GM19240 (cell line): ENCODE measurements around the gene SBK2.

ENCODE experiments used
- DNase-seq: peaks from one replicate; pipeline ENCODE4 v3.0.0; 2011; ENCODE audit warnings: low spot score; ENCODE audit not compliant: insufficient read length

The SBK2 gene

DNA sequence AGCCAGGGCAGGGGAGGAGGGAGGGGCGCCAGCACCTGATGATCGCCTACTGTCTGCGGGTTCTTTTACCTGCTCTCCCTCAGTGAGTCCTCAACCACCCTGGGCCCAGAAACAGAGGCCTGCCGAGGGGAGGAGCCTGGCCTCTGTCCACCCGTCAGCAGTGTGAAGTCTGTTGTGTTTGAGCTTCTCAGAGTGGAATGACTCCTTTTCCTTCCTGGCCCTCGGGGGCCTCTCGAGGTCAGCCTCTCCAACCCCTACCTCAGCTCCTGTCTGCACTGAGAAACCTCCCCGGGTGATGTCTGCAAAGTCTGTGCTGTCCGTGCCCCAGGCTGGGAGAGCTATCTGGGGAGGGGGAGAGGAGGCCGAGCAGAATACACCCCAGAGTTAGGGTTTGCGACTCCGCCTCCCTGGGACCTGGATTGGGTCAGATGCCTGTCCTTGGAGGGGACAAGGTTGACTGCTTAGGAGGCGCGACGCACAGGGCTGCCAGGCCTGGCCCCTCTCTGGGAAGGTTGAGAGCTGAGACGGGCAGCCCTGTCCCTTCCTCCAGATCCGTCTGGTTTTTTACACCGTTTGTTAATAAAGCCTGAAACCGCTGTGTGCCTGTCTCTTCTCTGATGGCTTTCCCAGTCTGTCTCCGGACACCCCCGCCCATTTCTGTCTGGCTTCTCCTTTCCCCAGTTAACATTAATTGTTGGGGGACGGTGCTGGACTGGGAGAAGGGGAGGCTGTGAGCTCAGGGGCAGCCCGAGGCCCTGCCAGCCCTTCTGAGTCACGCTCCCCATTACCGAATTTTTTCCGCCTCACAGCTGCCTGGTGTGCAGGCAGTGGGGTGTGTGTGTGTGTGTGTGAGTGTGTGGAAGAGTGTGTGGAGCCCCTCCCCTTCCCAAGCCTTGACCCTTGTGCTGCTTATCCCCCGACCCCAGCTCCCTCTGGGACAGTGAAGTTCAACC lies 49.7 kb downstream of the SBK2 start:
- no peak for DNase-seq

DNA sequence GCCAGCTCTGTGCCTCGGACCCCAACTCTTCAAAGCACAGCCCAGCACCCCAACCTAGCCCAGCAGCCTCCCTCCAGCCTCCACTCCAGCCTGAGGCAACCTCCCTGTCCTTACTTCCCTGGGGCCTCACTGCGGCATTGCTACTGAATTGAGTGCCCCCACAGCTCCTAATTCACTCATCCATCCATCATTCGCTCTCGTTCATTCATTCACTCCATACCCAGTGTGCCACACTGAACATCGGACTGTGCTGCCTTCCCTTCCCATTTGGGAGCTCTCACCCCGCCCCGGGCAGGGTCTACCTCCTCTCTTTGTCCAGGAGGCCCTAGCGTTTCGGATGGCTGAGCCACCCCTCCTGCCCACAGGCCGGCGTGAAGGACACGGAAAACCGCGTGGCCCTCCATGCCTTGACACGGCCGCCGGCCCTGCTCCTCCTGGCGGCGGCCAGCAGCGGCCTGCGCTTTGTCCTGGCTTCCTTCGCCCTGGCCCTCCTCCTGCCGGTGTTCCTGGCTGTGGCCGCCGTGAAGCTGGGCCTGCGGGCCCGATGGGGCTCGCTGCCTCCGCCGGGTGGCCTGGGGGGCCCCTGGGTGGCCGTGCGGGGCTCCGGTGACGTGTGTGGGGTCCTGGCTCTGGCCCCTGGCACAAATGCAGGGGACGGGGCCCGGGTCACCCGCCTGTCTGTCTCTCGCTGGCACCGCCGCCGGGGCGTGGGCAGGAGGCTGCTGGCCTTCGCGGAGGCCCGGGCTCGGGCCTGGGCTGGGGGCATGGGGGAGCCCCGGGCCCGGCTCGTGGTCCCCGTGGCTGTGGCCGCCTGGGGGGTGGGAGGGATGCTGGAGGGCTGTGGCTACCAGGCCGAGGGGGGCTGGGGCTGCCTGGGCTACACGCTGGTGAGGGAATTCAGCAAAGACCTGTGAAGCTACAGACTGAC lies 50.6 kb downstream of the SBK2 start:
- DNase-seq, result no peak

DNA sequence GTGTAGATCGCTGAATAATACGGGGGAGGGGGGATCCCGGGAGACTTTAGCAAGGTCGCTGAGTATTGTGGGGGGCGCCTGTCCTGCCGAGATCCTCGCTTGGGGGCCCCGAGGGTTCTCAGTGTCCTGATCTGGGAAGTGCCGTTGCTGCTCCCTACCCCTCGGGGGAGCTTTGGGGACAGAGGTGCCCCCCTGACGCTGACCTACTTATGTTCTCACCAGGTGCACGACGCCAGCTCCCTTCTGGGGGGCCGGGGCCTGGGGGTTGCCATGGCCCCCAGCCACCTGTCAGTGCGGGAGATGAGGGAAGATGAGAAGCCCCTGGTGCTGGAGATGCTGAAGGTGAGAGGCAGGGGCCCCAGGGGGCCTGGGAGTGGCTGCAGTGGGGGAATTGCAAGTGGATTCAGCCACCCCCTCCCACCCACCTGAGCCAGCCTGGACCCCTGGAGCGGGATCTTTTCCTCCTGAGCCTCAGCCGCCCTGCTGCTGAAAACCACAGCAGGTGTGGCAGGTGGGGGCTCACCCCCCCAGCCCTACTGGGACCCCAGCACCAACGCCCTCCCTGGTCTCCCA lies 51.4 kb downstream of the SBK2 start:
- DNase-seq, result no peak

DNA sequence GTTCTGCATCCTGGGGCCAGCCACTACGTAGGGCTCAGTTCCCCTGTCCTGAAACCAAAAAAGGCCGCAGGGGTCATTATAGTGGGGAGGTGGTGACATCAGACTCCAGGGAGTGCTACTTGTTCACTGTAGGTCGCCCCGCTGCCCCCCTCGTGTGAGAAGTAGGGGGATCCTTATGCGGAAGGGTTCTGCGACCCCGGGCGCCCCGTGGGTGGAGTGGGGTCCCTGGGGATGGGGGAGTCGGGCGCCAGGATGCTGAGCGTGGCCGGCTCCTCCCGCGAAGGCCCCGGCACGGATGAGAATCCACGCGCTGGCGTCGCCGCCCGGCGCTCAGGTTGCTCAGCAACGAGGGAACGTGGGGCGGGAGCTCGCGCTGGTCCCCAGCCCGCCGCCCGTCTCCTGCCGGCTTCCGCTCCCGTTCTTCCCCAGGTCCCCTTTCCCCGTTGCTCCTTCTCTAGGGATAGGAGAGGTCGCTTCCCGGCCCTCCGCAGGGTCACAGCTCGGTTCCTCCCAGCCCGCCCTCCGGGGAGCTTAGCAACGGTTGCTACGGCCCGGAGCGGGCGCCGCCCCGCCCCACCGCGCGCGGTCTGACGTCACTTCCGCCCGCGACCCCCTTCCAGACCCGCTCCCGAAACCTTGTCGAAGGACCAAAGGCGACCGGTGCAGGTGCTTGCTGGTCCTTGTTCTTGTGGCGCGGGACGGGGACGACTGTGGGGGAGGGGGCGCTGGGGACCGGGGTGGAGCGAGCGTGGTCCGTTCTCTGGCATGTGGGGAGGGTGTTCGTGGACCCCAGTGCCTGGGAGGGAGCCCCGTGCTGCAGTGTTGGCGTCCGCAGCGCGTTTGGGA lies 52.1 kb downstream of the SBK2 start, which contains the start of gene NAT14:
TSS of gene NAT14 (plus strand) at position 596 of the 846 bp plus-strand sequence. CDS start 521 bp downstream, outside the sequence.
- DNase-seq, result peak; percentile 96

DNA sequence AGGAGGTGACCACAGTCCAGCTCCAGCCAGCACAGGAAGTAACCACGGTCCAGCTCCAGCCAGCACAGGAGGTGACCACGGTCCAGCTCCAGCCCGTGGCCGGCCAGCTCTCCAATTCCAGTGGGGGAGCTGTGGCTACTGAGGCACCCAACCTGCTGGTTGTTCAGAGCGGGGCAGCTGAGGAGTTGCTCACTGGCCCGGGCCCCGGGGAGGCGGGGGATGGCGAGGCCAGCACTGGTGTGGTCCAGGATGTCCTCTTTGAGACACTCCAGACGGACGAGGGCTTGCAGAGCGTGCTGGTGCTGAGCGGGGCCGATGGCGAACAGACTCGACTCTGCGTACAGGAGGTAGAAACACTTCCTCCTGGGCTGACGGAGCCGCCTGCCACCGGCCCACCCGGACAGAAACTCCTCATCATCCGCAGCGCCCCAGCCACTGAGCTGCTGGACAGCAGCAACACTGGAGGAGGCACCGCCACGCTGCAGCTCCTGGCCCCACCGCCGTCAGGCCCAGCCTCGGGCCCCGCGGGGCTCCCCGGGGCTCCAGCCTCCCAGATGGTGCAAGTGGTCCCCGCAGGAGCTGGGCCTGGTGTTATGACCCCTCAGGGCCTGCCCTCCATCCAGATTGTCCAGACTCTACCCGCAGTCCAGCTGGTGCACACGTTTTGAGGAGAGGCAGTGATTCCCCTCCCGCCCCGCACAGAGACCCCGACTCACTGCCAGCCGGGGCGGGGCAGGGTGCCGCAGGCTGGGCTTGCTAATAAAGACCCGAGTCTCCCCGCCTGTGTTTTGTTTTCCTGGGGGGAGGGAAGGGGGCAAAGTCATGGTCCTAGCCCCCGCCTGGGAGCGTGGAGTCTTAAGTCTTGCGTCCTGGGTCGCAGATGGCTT lies 53.0 kb downstream of the SBK2 start:
- no peak for DNase-seq

DNA sequence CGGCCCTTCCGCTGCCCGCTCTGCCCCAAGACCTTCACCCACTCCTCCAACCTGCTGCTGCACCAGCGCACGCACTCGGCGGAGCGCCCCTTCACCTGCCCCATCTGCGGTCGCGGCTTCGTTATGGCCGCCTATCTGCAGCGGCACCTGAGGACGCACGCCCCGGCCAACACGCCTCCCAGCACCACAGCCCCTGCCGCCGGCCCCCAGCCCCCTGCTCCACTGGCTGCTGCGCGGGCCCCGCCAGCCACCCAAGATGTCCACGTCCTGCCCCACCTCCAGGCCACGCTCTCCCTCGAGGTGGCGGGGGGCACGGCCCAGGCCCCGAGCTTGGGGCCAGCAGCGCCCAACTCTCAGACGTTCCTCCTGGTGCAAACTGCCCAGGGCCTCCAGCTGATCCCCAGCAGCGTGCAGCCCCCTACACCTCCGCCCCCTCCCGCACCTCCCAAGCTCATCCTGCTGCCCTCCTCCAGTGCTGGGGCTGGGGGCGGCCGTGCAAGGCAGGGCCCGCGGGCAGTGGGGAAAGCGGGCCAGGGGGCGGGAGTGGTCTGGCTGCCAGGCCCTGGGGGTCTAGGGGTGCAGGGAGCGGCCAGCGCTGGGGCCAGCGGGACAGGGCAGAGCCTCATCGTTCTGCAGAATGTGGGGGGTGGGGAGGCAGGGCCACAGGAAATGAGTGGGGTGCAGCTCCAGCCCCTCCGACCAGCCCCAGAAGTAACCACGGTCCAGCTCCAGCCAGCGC lies 53.8 kb downstream of the SBK2 start:
- DNase-seq, result no peak

DNA sequence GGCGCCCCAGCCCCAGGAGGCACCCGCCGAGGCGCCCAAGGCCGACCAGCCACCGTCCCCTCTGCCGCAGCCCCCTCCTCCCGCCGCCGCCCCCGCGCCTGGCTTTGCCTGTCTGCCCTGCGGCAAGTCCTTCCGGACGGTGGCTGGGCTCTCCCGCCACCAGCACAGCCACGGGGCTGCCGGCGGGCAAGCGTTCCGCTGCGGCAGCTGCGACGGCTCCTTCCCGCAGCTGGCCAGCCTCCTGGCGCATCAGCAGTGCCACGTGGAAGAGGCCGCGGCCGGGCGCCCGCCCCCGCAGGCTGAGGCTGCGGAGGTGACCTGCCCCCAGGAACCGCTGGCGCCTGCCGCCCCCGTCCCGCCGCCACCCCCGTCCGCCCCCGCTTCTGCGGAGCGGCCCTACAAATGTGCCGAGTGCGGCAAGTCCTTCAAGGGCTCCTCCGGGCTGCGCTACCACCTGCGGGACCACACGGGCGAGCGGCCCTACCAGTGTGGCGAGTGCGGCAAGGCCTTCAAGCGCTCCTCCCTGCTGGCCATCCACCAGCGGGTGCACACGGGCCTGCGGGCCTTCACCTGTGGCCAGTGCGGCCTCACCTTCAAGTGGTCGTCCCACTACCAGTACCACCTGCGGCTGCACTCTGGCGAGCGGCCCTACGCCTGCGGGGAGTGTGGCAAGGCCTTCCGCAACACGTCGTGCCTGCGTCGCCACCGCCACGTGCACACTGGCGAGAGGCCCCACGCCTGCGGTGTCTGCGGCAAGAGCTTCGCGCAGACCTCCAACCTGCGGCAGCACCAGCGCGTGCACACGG lies 54.6 kb downstream of the SBK2 start:
- DNase-seq, result no peak

DNA sequence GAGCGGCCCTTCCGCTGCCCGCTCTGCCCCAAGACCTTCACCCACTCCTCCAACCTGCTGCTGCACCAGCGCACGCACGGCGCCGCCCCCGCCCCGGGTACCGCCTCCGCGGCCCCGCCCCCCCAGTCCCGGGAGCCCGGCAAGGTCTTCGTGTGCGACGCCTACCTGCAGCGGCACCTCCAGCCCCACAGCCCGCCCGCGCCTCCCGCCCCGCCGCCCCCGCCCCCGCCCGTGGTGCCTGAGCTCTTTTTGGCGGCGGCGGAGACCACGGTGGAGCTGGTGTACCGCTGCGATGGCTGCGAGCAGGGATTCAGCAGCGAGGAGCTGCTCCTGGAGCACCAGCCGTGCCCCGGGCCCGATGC lies 55.2 kb downstream of the SBK2 start:
- no peak for DNase-seq

DNA sequence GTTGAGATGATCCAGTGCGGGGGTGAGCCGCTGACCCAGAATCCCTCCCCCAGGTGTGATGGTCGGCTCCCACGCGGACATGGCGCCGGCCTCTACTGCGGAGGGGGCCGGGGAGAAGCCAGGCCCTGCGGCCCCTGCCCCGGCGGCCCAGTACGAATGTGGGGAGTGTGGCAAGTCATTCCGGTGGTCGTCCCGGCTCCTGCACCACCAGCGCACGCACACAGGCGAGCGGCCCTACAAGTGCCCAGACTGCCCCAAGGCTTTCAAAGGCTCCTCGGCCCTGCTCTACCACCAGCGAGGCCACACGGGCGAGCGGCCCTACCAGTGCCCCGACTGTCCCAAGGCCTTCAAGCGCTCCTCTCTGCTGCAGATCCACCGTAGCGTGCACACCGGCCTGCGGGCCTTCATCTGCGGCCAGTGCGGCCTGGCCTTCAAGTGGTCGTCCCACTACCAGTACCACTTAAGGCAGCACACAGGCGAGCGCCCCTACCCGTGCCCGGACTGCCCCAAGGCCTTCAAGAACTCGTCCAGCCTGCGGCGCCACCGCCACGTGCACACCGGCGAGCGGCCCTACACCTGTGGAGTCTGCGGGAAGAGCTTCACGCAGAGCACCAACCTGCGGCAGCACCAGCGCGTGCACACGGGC lies 55.7 kb downstream of the SBK2 start:
- no peak for DNase-seq

DNA sequence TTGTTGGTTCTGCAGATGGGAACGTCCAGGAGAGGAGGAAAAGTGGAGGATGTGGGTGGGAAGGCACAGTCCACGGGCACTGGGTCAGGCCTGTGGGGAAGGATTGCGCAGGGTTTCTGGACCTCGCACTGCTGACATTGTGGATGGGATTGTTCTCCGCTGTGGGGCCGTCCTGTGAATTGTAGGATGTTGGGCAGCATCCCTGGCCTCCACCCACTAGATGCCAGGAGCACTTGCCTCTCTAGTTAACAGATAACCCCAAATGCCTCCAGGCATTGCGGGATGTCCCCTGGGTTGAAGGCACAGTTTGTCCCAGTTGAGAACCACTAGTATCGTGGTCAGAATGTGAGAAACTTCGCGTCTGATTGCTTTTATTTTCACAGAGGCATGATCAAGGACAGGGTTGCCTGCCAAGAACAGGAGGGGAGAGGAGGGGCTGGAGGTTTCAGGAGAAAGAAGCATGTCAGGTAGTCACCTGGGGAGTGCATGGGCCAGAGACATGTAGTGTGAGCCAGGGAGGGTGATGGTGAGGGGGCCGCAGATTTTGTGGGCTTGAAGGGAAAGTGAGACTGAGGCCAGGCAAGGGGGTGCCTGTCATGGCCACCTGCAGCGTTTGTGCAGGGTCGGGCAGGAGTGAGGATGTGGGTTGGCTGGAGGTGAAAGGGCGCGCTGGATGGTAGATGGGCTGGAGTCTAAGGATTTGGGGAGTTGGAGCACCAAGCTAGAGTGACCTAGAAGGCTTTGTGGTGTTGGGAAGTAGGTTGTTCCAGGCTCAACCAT lies 57.3 kb downstream of the SBK2 start:
- DNase-seq, result no peak

DNA sequence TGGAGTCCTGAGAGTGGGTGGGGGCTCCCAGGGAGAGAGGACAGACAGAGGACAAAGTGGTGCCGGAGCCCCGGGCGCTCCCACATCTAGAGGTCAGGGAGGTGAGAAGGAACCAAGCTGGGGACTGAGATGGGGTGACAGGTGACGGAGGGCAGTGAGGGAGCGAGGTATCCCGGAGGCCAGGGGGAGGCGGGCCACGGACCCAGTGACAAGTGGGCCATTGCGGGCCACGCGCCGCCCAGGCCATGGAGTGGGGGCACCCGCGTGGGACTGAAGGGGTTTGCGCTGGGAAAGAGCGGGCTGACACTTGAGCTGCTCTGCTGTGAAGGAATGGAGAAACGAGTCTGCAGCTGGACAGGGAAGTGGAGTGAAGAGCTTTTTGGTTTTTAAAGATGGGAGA lies 57.9 kb downstream of the SBK2 start:
- DNase-seq, result no peak
